HG03342 (cell line): ENCODE data around the gene RAB43.

Experiments used
- ATAC-seq: cut with Tn5 transposase; IDR thresholded peaks from one replicate; pipeline ENCODE4 v1.9.1; 2021; ENCODE audit warnings: mild to moderate bottlenecking, moderate library complexity; ENCODE audit not compliant: unreplicated experiment

The RAB43 gene

GRCh38 chr3:129040039-129040336 lies 81.6 kb downstream of the RAB43 start:
- ATAC-seq, result no peak

- ATAC-seq, result no peak
These were observed 82.1 kb downstream of the RAB43 start for GRCh38 chr3:129039271-129040038.

GRCh38 chr3:129038121-129038855 lies 83.3 kb downstream of the RAB43 start:
- no peak for ATAC-seq
